Measurements from ENCODE around the gene CHST9. TPM values are rescaled to one million over a fixed set of nuclear protein-coding genes. Genes with fewer than 3 reads are reported as not detected.

The CHST9 gene
- total and polyA plus RNA-seq, 9 of the 15 experiments (the other 6 are each of a cell fraction or from before 2014, with no cell fraction given): not detected

GRCh38 chr18:27033722-27034121, 151.4 kb downstream of the CHST9 start:
- ChIA-PET CTCF (ENCODE audit: low intra/inter-chr PET ratio) (no interaction called here), POLR2A (interaction anchor here (1.1 kb wide), 1 partner anchor 16 kb away, joined by 3 read pairs; no protein-coding TSS in a partner anchor)
- Histone ChIP-seq H3K9me1 (ENCODE audit: control insufficient read depth, insufficient read depth, low read length) (no peaks in the 10 kb centered on the region), H3K4me3 (no peak overlapping the region), H3K79me2 (ENCODE audit: control insufficient read depth, insufficient read depth, low read length) (no peaks in the 10 kb centered on the region), H4K20me1 (replicated peaks; ENCODE audit: control insufficient read depth, insufficient read depth, low read length) (no peaks in the 10 kb centered on the region), H3K27ac (ENCODE audit: extremely low read depth, low read depth, low read length) (no peak overlapping the region), H3K4me1 (replicated peaks in 1 of 2; ENCODE audit: control insufficient read depth in 2 of 2, insufficient read depth in 2 of 2, low read length in 2 of 2) (no peaks in the 10 kb centered on the region), H3K4me2 (ENCODE audit: insufficient read depth, low read length) (no peak overlapping the region), H3K9ac (ENCODE audit: insufficient read depth in 1 of 2, low read depth in 2 of 2, low read length in 2 of 2) (no peak overlapping the region), H2AFZ (ENCODE audit: low read depth, low read length) (no peak overlapping the region), H3K27me3 (ENCODE audit: control insufficient read depth in 2 of 2, insufficient read depth in 2 of 2, low read length in 2 of 2) (no peaks in the 10 kb centered on the region), H3K9me3 (replicated peaks; ENCODE audit: control insufficient read depth, insufficient read depth, low read depth, low read length) (no peaks in the 10 kb centered on the region; the same call in 1 of the 2 replicates), H3K36me3 (ENCODE audit: control insufficient read depth, insufficient read depth, low read length) (no peaks in the 10 kb centered on the region)
- ATAC-seq: no peak
- DNase-seq (ENCODE audit: extremely low read depth in 1 of 4, low spot score in 3 of 4): no peak
- in situ Hi-C loops (cut with MboI): no loop called here
- TF ChIP-seq TAF1 (IDR thresholded peaks at IDR 0.05; ENCODE audit: control insufficient read depth, extremely low read depth, insufficient read depth, low read length, severe bottlenecking): no peak
- no peak for TF ChIP-seq POLR2A (conservative IDR thresholded peaks at IDR 0.05)
- no peak for TF ChIP-seq STAT6 (CRISPR knock-in tag; IDR thresholded peaks at IDR 0.05)
- TF ChIP-seq HNRNPLL (IDR thresholded peaks at IDR 0.05; ENCODE audit: low read depth, low read length, poor library complexity, severe bottlenecking): no peak
- TF ChIP-seq RUNX1 (IDR thresholded peaks at IDR 0.05; ENCODE audit: low read depth): no peak
- TF ChIP-seq TFAM (CRISPR knock-in tag; conservative IDR thresholded peaks at IDR 0.05): no peak
- no peak for TF ChIP-seq DDX20 (tag; IDR thresholded peaks at IDR 0.05; ENCODE audit: low read depth)
- no peak for TF ChIP-seq MTA2 (IDR thresholded peaks at IDR 0.05; ENCODE audit: low read depth)
- TF ChIP-seq RBM25 (IDR thresholded peaks at IDR 0.05; ENCODE audit: low read depth, low read length, severe bottlenecking): no peak
- TF ChIP-seq TBL1XR1 (IDR thresholded peaks at IDR 0.05; ENCODE audit: low read length in 2 of 2): no peak
- no peak for TF ChIP-seq ZBTB9 (CRISPR knock-in tag; IDR thresholded peaks at IDR 0.05)
- no peak for TF ChIP-seq ZNF764 (CRISPR knock-in tag; IDR thresholded peaks at IDR 0.05; ENCODE audit: low read depth)
- no peak for FAIRE-seq
- intact Hi-C loops (cut with micrococcal nuclease): no loop called here
- 0% methylated on average over 5 of the region's 5 CpGs for WGBS (ENCODE audit: insufficient coverage, low coverage, missing lambda C conversion rate)
- no TSS peak for BruUV-seq (replicated peaks)
